Upper lobe of right lung (tissue), 1 donor: ENCODE measurements around the gene DENND5B. TPM values are rescaled to one million over a fixed set of nuclear protein-coding genes. Genes with fewer than 3 reads are reported as not detected.

ENCODE experiments used
- ATAC-seq: fragments of 200-7000 bp; cut with Tn5 transposase; one replicate; pipeline ENCODE4 v1.9.1; 2020; ENCODE audit warnings: mild to moderate bottlenecking, moderate library complexity
- DNase-seq: peaks from one replicate; pipeline ENCODE4 v3.0.0-alpha.2; 2020
- H3K27ac ChIP-seq: fragments of 200-600 bp; one replicate; pipeline ENCODE4 v1.8.0; 2022
- H3K27me3 ChIP-seq: fragments of 200-600 bp; one replicate; pipeline ENCODE4 v1.8.0; 2022; ENCODE audit warnings: mild to moderate bottlenecking
- H3K36me3 ChIP-seq: fragments of 200-600 bp; one replicate; pipeline ENCODE4 v1.8.0; 2022
- H3K4me1 ChIP-seq: fragments of 200-600 bp; one replicate; pipeline ENCODE4 v1.8.0; 2022
- H3K4me3 ChIP-seq: fragments of 200-600 bp; one replicate; pipeline ENCODE4 v1.8.0; 2022; ENCODE audit warnings: mild to moderate bottlenecking
- H3K9me3 ChIP-seq: fragments of 200-600 bp; one replicate; pipeline ENCODE4 v1.8.0; 2022
- intact Hi-C: fragments of 100-400 bp; cut with DNase I; formaldehyde crosslinking; loops from one replicate; pipeline ENCODE4 v1.11.0; 2022
- total RNA-seq: library from RNA; stranded (reverse); fragmentation: NEBNext Ultra II Directional; extraction: Animal tissue kit (Norgen Biotek cat#: 25700); gene quantifications from one replicate; pipeline ENCODE4 v1.2.1, GENCODE V29; 2021
- TF ChIP-seq, protein P1 (sequence below): fragments of 200-600 bp; IDR thresholded peaks from one replicate; pipeline ENCODE4 v1.8.0; 2022; ENCODE audit warnings: antibody characterized with exemption
- donor health status: DM: no; HTN: yes; CAD: no; lungs with severe emphysema.

Gene DENND5B
- total RNA-seq, 1 donor from 2014 or later = 7.5 TPM

DNA sequence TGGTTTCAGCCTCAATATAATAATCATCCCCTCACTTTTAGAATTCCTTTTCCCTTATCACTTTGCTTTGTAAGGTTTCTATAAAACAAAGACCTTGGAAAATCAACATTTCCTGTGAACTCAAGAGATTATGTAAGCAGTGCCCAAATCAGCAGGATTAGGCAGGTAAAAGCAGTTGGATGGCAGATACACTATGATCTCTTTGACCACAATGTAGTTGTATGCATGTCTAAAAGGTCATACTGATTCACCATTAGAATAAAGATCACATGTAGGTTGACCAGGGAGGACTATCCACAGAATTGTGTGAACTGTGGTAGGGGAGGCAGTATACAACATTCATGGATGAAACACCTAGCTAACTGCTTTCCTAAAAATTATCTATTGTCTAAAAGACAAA is 57.5 kb downstream of the DENND5B start:
- Histone ChIP-seq H3K9me3 (no peaks in the 10 kb centered on the region), H3K27me3 (no peaks in the 10 kb centered on the region), H3K36me3 (no peaks in the 10 kb centered on the region), H3K27ac (no peak overlapping the region), H3K4me1 (peaks cover 9% of the 10 kb centered on the region), H3K4me3 (no peak overlapping the region)
- ATAC-seq (no peak), DNase-seq (no peak)
- TF ChIP-seq, protein P1, sequence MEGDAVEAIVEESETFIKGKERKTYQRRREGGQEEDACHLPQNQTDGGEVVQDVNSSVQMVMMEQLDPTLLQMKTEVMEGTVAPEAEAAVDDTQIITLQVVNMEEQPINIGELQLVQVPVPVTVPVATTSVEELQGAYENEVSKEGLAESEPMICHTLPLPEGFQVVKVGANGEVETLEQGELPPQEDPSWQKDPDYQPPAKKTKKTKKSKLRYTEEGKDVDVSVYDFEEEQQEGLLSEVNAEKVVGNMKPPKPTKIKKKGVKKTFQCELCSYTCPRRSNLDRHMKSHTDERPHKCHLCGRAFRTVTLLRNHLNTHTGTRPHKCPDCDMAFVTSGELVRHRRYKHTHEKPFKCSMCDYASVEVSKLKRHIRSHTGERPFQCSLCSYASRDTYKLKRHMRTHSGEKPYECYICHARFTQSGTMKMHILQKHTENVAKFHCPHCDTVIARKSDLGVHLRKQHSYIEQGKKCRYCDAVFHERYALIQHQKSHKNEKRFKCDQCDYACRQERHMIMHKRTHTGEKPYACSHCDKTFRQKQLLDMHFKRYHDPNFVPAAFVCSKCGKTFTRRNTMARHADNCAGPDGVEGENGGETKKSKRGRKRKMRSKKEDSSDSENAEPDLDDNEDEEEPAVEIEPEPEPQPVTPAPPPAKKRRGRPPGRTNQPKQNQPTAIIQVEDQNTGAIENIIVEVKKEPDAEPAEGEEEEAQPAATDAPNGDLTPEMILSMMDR = no peak
- intact Hi-C loops = no loop called here

DNA sequence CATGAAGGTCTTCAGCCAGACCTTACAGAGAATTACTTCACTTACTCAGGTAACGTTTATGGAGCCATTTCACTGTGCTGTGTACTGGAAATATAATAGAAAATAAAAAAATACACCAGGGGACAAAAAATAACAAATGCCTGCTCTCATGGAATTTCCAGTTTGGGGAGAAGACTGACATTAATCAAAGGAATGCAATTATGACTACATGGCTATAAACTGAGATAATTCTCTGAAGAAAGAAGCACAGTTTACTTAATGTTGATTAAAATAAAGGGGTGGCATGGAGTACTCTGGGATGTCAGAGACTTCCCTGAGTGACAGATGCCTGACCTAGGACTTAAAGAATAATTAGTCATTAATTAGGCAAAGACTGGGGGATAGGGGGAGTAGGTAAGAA is 59.0 kb downstream of the DENND5B start:
- Histone ChIP-seq H3K27ac (no peak overlapping the region), H3K27me3 (no peaks in the 10 kb centered on the region), H3K4me3 (no peak overlapping the region), H3K4me1 (peaks cover 8% of the 10 kb centered on the region), H3K9me3 (no peaks in the 10 kb centered on the region), H3K36me3 (no peaks in the 10 kb centered on the region)
- DNase-seq (no peak), ATAC-seq (no peak)
- intact Hi-C loops = no loop called here
- TF ChIP-seq, protein P1 = no peak

- no peaks in the 10 kb centered on the region for H3K27me3 ChIP-seq
- no peak overlapping the region for H3K4me3 ChIP-seq
- TF ChIP-seq, protein P1 = no peak
- no peak for ATAC-seq
- no peaks in the 10 kb centered on the region for H3K4me1 ChIP-seq
- intact Hi-C loops = no loop called here
- no peak overlapping the region for H3K27ac ChIP-seq
- H3K36me3 ChIP-seq = no peaks in the 10 kb centered on the region
- no peak for DNase-seq
- no peaks in the 10 kb centered on the region for H3K9me3 ChIP-seq
These were observed 62.8 kb downstream of the DENND5B start for GRCh38 chr12:31528095-31528494.

DNA sequence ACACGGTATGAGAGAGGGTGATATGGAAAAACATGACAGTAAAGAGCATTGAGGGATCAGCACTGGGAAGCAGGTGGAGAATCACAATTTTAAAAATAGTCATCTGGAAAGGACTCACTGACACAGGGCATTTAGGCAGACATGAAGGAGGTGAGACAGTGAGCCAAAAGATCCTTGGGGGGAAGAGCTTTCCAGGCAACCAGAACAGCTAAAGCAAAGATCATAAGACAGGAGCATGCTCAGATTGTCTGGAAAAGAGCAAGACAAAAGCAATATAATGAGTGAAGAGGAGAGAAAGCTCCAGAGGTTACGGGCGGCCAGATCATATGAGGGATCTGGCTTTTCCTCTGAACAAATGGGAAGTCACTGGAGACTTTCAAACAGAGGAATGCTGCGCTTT is 63.9 kb downstream of the DENND5B start:
- no peak overlapping the region for H3K4me3 ChIP-seq
- no peak for DNase-seq
- no peaks in the 10 kb centered on the region for H3K4me1 ChIP-seq
- TF ChIP-seq, protein P1 = no peak
- no peaks in the 10 kb centered on the region for H3K9me3 ChIP-seq
- H3K27ac ChIP-seq = no peak overlapping the region
- H3K27me3 ChIP-seq = no peaks in the 10 kb centered on the region
- no peak for ATAC-seq
- no peaks in the 10 kb centered on the region for H3K36me3 ChIP-seq
- intact Hi-C loops = no loop called here

DNA sequence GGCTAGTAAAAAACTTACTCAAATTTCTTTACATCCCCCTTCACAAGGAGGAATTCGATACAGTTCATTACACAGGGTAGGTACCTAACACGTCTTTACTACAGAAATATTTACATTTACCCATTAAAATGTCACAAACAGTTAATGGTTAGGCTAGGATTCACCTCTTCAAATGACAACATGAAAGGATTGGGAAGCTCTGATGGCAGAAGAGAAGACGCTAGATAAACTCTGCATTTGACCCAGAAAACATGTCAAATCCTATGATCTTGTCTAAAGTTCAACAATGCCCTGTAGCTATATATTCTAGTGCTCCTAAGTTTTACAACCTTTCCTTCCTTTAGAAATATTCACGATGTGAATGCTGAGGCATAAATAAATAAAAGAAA is 64.8 kb downstream of the DENND5B start:
- ATAC-seq (no peak), DNase-seq (no peak)
- Histone ChIP-seq H3K4me3 (no peak overlapping the region), H3K36me3 (no peaks in the 10 kb centered on the region), H3K27ac (no peak overlapping the region), H3K9me3 (no peaks in the 10 kb centered on the region), H3K4me1 (no peaks in the 10 kb centered on the region), H3K27me3 (no peaks in the 10 kb centered on the region)
- intact Hi-C loops = no loop called here
- TF ChIP-seq, protein P1 = no peak

DNA sequence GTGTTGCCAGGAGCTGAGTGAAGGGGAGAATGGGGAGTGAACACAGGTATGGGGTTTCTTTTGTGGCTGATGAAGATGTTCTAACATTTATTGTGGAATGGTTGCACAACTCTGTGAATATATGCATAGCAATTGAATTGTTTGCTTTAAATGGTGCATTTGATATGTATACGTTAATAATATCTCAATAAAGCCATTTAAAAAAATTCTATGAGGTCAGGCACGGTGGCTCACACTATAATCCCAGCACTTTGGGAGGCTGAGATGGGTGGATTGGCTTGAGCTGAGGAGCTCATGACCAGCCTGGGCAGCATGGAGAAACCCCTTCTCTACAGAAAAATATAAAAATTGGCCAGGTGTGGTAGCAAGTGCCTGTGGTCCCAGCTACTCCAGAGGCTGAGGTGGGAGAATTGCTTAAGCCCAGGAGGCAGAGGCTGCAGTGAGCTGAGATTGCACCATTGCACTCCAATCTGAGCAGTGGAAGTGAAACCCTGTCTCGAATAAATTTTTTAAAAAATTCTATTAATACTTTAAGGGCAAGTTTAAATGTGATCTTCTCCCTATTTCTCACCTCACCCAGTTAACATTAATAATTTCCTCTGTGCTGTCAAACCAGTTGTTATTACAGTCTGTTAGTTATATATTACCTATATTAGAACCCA is 65.3 kb downstream of the DENND5B start:
- Histone ChIP-seq H3K4me1 (no peaks in the 10 kb centered on the region), H3K27ac (no peak overlapping the region), H3K27me3 (no peaks in the 10 kb centered on the region), H3K36me3 (no peaks in the 10 kb centered on the region), H3K4me3 (no peak overlapping the region), H3K9me3 (no peaks in the 10 kb centered on the region)
- TF ChIP-seq, protein P1 = no peak
- ATAC-seq = no peak
- DNase-seq = no peak
- intact Hi-C loops = no loop called here
